GM21723 (cell line): ENCODE data around the gene TSPAN12.
"Not testable (repeated sequence)": the region's sequence is repeated elsewhere in the genome, so short reads cannot be mapped to it uniquely, and the experiment has no call there.

Experiments
- ATAC-seq: cut with Tn5 transposase; IDR thresholded peaks from one replicate; pipeline ENCODE4 v1.9.1; 2021; ENCODE audit warnings: mild to moderate bottlenecking, moderate library complexity; ENCODE audit not compliant: unreplicated experiment

Gene TSPAN12

GRCh38 chr7:120807390-120807789 is 50.6 kb downstream of the TSPAN12 start:
- no peak for ATAC-seq

- no peak for ATAC-seq
Observed at GRCh38 chr7:120806669-120807068, 51.3 kb downstream of the TSPAN12 start.

GRCh38 chr7:120805636-120806388 is 52.1 kb downstream of the TSPAN12 start:
- peak; percentile 89 for ATAC-seq

GRCh38 chr7:120802751-120803150 is 55.2 kb downstream of the TSPAN12 start:
- ATAC-seq, result no peak

GRCh38 chr7:120799813-120800475 is 58.0 kb downstream of the TSPAN12 start:
- no peak for ATAC-seq

- ATAC-seq, result no peak
Observed at GRCh38 chr7:120799147-120799546, 58.8 kb downstream of the TSPAN12 start.

GRCh38 chr7:120797026-120797645 is 60.8 kb downstream of the TSPAN12 start:
- ATAC-seq, result no peak

GRCh38 chr7:120794106-120794729 is 63.7 kb downstream of the TSPAN12 start:
- no peak for ATAC-seq

GRCh38 chr7:120793213-120793936 is 64.6 kb downstream of the TSPAN12 start:
- no peak for ATAC-seq

GRCh38 chr7:120792861-120793130 is 65.1 kb downstream of the TSPAN12 start:
- ATAC-seq, result no peak

- ATAC-seq, result peak; percentile 95
Observed at GRCh38 chr7:120792091-120792860, 65.7 kb downstream of the TSPAN12 start.

GRCh38 chr7:120785095-120785494 is 72.8 kb downstream of the TSPAN12 start:
- no peak for ATAC-seq

GRCh38 chr7:120783721-120784120 is 74.2 kb downstream of the TSPAN12 start:
- no peak for ATAC-seq

- no peak for ATAC-seq
Observed at GRCh38 chr7:120783273-120783672, 74.7 kb downstream of the TSPAN12 start.

- ATAC-seq, result not testable (repeated sequence)
Observed at GRCh38 chr7:120781924-120782323, 76.0 kb downstream of the TSPAN12 start.

GRCh38 chr7:120780938-120781337 is 77.0 kb downstream of the TSPAN12 start:
- ATAC-seq, result no peak

GRCh38 chr7:120780451-120780850 is 77.5 kb downstream of the TSPAN12 start:
- not testable (repeated sequence) for ATAC-seq

GRCh38 chr7:120779078-120779477 is 78.9 kb downstream of the TSPAN12 start:
- ATAC-seq, result not testable (repeated sequence)

GRCh38 chr7:120775755-120776154 is 82.2 kb downstream of the TSPAN12 start:
- ATAC-seq, result no peak

GRCh38 chr7:120774481-120774880 is 83.5 kb downstream of the TSPAN12 start:
- ATAC-seq, result no peak
